Hematopoietic multipotent progenitor cell (in vitro differentiated cells): Measurements from ENCODE around the gene SYCP2. TPM values are rescaled to one million over a fixed set of nuclear protein-coding genes. Genes with fewer than 3 reads are reported as not detected.
A peak's percentile ranks its signal among the peaks of the same experiment; 100 is the strongest.
"Not testable (repeated sequence)": the region's sequence is repeated elsewhere in the genome, so short reads cannot be mapped to it uniquely, and the experiment has no call there.

Experiments
- DNase-seq, 3 donors: peaks; one replicate each; pipeline ENCODE4 v3.0.0-alpha.2; 2011 to 2015; ENCODE audit warnings: low read depth in 2 of 3, low spot score in 2 of 3
- total RNA-seq: library from RNA; depleted of rRNA; stranded (reverse); fragments of >200 nt; gene quantifications from one replicate; pipeline ENCODE4 v1.2.3, GENCODE V29; 2012

Gene SYCP2, protein sequence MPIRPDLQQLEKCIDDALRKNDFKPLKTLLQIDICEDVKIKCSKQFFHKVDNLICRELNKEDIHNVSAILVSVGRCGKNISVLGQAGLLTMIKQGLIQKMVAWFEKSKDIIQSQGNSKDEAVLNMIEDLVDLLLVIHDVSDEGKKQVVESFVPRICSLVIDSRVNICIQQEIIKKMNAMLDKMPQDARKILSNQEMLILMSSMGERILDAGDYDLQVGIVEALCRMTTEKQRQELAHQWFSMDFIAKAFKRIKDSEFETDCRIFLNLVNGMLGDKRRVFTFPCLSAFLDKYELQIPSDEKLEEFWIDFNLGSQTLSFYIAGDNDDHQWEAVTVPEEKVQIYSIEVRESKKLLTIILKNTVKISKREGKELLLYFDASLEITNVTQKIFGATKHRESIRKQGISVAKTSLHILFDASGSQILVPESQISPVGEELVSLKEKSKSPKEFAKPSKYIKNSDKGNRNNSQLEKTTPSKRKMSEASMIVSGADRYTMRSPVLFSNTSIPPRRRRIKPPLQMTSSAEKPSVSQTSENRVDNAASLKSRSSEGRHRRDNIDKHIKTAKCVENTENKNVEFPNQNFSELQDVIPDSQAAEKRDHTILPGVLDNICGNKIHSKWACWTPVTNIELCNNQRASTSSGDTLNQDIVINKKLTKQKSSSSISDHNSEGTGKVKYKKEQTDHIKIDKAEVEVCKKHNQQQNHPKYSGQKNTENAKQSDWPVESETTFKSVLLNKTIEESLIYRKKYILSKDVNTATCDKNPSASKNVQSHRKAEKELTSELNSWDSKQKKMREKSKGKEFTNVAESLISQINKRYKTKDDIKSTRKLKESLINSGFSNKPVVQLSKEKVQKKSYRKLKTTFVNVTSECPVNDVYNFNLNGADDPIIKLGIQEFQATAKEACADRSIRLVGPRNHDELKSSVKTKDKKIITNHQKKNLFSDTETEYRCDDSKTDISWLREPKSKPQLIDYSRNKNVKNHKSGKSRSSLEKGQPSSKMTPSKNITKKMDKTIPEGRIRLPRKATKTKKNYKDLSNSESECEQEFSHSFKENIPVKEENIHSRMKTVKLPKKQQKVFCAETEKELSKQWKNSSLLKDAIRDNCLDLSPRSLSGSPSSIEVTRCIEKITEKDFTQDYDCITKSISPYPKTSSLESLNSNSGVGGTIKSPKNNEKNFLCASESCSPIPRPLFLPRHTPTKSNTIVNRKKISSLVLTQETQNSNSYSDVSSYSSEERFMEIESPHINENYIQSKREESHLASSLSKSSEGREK (N-terminal part only)
- 0.27 TPM for total RNA-seq

GRCh38 chr20:59933296-59933848, at the start of gene SYCP2:
SYCP2 (minus strand) TSS chr20:59933637; CDS start chr20:59922413, 11,224 bp downstream.
- peak; percentile 37 to 63 (median 59) for DNase-seq

DNA sequence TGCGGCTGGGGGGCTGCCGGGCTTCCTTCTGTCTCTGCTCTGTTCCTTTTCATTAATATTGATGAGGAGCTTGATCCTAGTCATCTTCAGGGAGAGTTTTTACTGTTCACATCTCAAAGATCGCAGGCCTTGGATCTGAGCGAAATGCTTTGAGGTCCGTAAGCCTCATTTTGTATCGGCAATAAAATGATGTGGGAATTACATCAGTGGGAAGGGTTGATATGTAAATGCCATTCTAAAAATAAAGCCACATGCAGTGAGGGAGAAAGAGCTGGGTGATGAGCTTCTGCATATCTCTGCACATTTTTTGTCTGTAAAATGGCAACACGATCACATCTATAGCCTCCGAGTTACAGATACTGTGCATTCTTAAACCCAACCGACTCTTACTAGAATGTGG, 49.6 kb upstream of the SYCP2 start:
- DNase-seq = no peak

GRCh38 chr20:59977086-59977485, 43.6 kb upstream of the SYCP2 start:
- no peak for DNase-seq

DNA sequence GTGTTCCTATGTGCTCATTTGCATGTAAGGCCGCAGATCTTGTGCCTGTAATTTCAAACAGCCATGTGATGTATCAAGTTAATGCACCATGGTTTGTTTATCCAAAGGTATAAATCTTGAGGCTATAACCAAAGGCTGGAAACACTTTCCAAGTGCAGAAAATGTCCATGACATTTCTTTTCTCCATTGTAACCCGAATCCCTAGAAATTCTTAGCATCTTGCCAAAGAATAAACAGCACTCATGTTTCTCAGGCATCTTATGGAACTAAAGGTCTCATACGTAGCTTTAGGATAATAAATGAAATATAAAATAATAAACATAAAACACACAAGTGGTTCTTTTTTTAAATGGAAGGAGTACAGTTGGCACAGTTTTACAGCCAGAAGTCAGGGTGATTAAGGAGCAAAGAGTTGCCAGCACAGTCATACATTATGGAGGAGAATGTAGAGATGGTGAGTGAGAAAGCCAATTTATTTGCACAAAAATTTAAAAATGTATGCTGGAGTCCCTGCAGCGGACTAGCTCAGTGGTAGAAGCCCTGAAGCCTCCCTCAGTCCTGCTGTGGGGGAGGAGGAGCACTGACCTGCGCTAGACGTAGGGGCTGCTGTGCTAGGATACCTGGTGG, 42.8 kb upstream of the SYCP2 start:
- no peak for DNase-seq

- DNase-seq = no peak
Measured at GRCh38 chr20:59972037-59972801, 38.8 kb upstream of the SYCP2 start.

- DNase-seq = no peak
Measured at GRCh38 chr20:59971428-59971827, 38.0 kb upstream of the SYCP2 start.

DNA sequence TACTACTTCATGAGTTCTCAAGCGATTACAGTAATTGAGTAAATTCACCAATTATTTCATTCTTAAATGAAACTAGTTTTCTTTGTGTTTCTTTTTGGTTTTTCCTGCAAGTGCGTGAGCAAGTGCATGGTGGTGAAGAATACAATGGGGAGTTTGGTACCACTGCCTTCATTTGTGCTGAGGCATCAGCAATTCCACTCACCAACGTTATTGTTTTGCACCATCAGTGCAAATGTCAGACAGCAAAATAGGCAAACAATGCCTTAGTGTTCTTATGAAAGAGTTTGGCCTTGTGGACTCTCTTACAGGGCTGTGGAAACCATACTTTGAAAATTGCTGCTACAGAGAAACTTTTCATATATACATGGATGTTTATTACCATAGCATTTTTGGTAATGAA, 33.0 kb upstream of the SYCP2 start:
- DNase-seq = no peak

DNA sequence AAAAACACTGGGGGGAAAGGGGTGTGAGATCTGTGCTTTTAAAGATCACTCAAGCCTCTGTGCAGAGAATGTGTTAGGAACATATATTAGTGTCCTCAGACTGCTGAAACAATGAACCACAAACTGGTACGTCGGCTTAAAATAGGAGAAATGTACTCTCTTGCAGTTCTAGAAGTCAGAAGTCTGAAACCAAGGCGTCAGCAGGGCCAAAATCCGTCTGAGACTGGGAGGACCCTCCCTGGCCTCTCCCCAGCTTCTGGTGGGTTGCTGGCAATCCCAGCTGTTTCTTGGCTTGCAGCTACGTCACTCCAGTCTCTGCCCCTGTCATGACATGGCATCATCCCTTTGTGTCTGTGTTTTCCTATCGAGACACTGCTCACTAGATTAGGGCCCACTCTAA, 28.7 kb upstream of the SYCP2 start:
- no peak for DNase-seq

- DNase-seq = no peak
Measured at GRCh38 chr20:59961423-59961822, 28.0 kb upstream of the SYCP2 start.

DNA sequence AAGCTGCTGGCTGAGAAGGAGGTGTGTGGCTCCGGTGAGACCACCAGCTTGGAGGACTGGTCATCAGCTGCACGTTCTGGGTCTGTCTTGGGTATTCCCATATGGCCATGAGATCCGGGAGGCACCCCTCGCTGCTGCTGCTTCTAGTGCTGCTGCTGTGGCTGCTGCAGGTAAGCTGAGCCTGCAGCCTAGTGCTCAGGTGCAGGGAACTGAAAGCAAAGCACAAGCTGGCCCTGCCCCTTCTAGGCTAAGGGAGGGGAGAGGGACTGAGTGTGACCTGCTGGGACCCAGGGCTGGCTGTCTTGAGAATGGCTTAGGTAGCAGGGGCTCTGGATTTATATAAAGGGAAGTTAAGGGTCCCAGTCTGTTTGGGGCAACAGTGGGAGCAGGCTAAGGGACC, 25.2 kb upstream of the SYCP2 start:
- DNase-seq = no peak

GRCh38 chr20:59958123-59958522, 24.7 kb upstream of the SYCP2 start, which contains the start of gene CDH26:
CDH26 (plus strand) TSS chr20:59958423; CDS start chr20:59958727, 304 bp downstream.
- no peak for DNase-seq

GRCh38 chr20:59957568-59957967, 24.1 kb upstream of the SYCP2 start:
- DNase-seq = not testable (repeated sequence)

GRCh38 chr20:59955131-59955796, 21.8 kb upstream of the SYCP2 start:
- peak in 2 of 3 donors; percentile 26 to 52 for DNase-seq

GRCh38 chr20:59954718-59955117, 21.3 kb upstream of the SYCP2 start:
- DNase-seq = no peak

DNA sequence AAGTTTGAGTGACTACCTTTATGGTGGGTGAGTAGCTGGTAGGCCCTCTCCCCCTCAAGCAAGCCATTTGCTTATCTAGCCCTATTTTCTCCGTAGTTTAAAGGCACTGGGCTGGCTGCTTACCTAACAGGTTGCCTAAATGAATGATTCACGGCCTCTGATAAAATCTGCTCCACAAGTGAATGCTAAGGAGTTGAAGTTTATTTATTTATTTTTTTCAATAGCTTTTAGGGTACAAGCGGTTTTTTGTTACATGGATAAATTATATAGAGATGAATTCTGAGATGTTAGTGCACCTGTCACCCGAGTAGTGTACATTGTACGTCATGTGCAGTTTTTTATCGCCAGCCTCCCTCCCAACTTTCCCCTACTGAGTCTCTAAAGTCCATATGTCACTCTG, 16.5 kb upstream of the SYCP2 start:
- no peak for DNase-seq

DNA sequence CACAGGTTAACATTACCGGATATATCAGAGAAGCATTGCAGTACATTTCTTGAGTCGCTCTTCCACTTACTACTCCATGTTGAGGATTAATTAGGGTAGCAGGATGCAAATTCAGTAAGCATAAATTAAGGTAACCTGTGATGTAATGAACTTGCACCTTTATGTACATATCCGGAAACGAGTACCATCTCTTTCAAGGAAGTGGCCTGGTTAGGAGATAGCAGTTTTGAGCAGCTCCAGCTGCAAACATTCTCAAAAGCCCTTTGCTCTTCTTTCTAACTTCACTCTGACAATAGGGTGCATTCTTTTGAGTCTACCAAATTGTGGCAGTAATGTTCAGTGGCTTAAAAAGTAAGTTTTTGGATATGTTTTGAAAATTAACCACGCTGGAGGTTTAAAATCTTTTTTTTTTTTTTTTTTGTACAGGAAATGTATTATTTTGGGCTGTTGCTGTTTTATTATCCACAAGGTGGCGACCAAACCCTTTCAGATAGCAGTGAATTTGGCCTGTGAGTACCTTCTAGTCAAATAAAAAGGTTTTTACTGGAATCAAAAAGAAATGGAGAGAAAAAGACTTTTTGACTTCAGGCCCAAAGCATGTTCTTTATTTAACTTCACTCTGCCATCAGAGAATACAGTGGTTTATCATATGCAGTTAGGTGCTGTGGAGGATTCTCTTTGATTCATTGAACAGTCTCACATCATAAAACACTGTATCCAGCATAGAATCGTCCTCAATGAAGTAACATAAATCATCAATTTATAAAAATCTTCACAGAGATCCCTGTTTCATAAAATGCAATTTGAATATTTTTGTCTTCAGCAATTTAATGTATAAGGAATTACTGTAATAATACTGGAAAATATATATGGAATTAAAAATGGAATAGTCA, 15.6 kb upstream of the SYCP2 start:
- peak in 2 of 3 donors; percentile 67 to 88 for DNase-seq

GRCh38 chr20:59948212-59948611, 14.8 kb upstream of the SYCP2 start:
- peak in 2 of 3 donors; percentile 4 to 11 for DNase-seq

DNA sequence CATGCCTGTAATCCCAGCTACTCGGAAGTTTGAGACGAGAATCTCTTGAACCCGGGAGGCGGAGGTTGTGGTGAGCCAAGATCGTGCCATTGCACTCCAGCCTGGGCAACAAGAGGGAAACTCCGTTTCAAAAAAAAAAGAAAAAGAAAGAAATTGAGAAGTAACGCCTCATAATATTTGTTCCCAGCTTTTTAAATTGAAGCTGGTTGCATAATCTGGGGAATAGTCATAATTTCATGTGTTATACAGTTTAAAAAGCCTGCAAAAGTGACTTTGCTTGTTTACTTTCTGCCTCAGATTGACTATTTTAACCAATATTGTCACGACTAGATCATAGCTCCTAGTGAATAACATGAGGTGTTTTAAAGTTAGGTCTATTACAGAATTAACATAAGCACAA, 13.9 kb upstream of the SYCP2 start:
- no peak for DNase-seq
